ENCODE data around the gene NACC1. TPM values are rescaled to one million over a fixed set of nuclear protein-coding genes. Genes with fewer than 3 reads are reported as not detected.
A peak's percentile ranks its signal among the peaks of the same experiment; 100 is the strongest.

The NACC1 gene
- total and polyA plus RNA-seq, 9 donors: 12.9 to 23.4 (median 19.1) TPM

- Histone ChIP-seq H3K4me1 (ENCODE audit: control insufficient read depth, insufficient read depth, low read length) (peaks cover 67% of the 10 kb centered on the region), H3K4me3 (ENCODE audit: low read length) (no peak overlapping the region), H3K36me3 (ENCODE audit: control insufficient read depth, insufficient read depth, low read length) (peaks cover 63% of the 10 kb centered on the region), H3K27me3 (ENCODE audit: control insufficient read depth, insufficient read depth, low read length) (no peaks in the 10 kb centered on the region), H3K27ac (ENCODE audit: low read length) (peak overlapping the region; percentile 57), H3K9me3 (replicated peaks; ENCODE audit: control insufficient read depth, low read depth, low read length) (no peaks in the 10 kb centered on the region)
- WGBS (ENCODE audit: insufficient coverage): 28% methylated on average over 6 of the region's 6 CpGs
- no peak for DNase-seq
These were observed 41.3 kb upstream of the NACC1 start for GRCh38 chr19:13076787-13077186.

- no peaks in the 10 kb centered on the region for H3K27me3 ChIP-seq (ENCODE audit: control insufficient read depth, insufficient read depth, low read length)
- peak overlapping the region; percentile 57 for H3K27ac ChIP-seq (ENCODE audit: low read length)
- H3K36me3 ChIP-seq (ENCODE audit: control insufficient read depth, insufficient read depth, low read length): peaks cover 67% of the 10 kb centered on the region
- no peak overlapping the region for H3K4me3 ChIP-seq (ENCODE audit: low read length)
- peaks cover 66% of the 10 kb centered on the region for H3K4me1 ChIP-seq (ENCODE audit: control insufficient read depth, insufficient read depth, low read length)
- WGBS (ENCODE audit: insufficient coverage): 22% methylated on average over 10 of the region's 11 CpGs
- peak; percentile 82 for DNase-seq
- no peaks in the 10 kb centered on the region for H3K9me3 ChIP-seq (replicated peaks; ENCODE audit: control insufficient read depth, low read depth, low read length)
These were observed 40.8 kb upstream of the NACC1 start for GRCh38 chr19:13077240-13077639.

GRCh38 chr19:13078381-13078780 is 39.7 kb upstream of the NACC1 start:
- WGBS (ENCODE audit: insufficient coverage): no CpG with 5 or more reads among the region's 10 CpGs
- H3K27me3 ChIP-seq (ENCODE audit: control insufficient read depth, insufficient read depth, low read length): no peaks in the 10 kb centered on the region
- no peak for DNase-seq
- no peak overlapping the region for H3K4me3 ChIP-seq (ENCODE audit: low read length)
- no peaks in the 10 kb centered on the region for H3K9me3 ChIP-seq (replicated peaks; ENCODE audit: control insufficient read depth, low read depth, low read length)
- peak overlapping the region; percentile 71 for H3K27ac ChIP-seq (ENCODE audit: low read length)
- H3K4me1 ChIP-seq (ENCODE audit: control insufficient read depth, insufficient read depth, low read length): peaks cover 71% of the 10 kb centered on the region
- peaks cover 68% of the 10 kb centered on the region for H3K36me3 ChIP-seq (ENCODE audit: control insufficient read depth, insufficient read depth, low read length)

GRCh38 chr19:13078897-13079541 is 39.0 kb upstream of the NACC1 start:
- Histone ChIP-seq H3K4me1 (ENCODE audit: control insufficient read depth, insufficient read depth, low read length) (peaks cover 71% of the 10 kb centered on the region), H3K36me3 (ENCODE audit: control insufficient read depth, insufficient read depth, low read length) (peaks cover 68% of the 10 kb centered on the region), H3K27ac (ENCODE audit: low read length) (peak overlapping the region; percentile 71), H3K9me3 (replicated peaks; ENCODE audit: control insufficient read depth, low read depth, low read length) (no peaks in the 10 kb centered on the region), H3K27me3 (ENCODE audit: control insufficient read depth, insufficient read depth, low read length) (no peaks in the 10 kb centered on the region), H3K4me3 (ENCODE audit: low read length) (no peak overlapping the region)
- no peak for DNase-seq
- WGBS (ENCODE audit: insufficient coverage): 26% methylated on average over 9 of the region's 12 CpGs

GRCh38 chr19:13079542-13079986 is 38.5 kb upstream of the NACC1 start:
- DNase-seq: peak; percentile 95
- Histone ChIP-seq H3K36me3 (ENCODE audit: control insufficient read depth, insufficient read depth, low read length) (peaks cover 66% of the 10 kb centered on the region), H3K27ac (ENCODE audit: low read length) (peak overlapping the region; percentile 71), H3K9me3 (replicated peaks; ENCODE audit: control insufficient read depth, low read depth, low read length) (no peaks in the 10 kb centered on the region), H3K27me3 (ENCODE audit: control insufficient read depth, insufficient read depth, low read length) (no peaks in the 10 kb centered on the region), H3K4me3 (ENCODE audit: low read length) (no peak overlapping the region), H3K4me1 (ENCODE audit: control insufficient read depth, insufficient read depth, low read length) (peaks cover 68% of the 10 kb centered on the region)
- 22% methylated on average over 12 of the region's 16 CpGs for WGBS (ENCODE audit: insufficient coverage)

GRCh38 chr19:13082192-13083007 is 35.7 kb upstream of the NACC1 start:
- WGBS (ENCODE audit: insufficient coverage): 26% methylated on average over 5 of the region's 14 CpGs
- Histone ChIP-seq H3K4me3 (ENCODE audit: low read length) (no peak overlapping the region), H3K27ac (ENCODE audit: low read length) (no peak overlapping the region), H3K9me3 (replicated peaks; ENCODE audit: control insufficient read depth, low read depth, low read length) (no peaks in the 10 kb centered on the region), H3K4me1 (ENCODE audit: control insufficient read depth, insufficient read depth, low read length) (peaks cover 50% of the 10 kb centered on the region), H3K27me3 (ENCODE audit: control insufficient read depth, insufficient read depth, low read length) (no peaks in the 10 kb centered on the region), H3K36me3 (ENCODE audit: control insufficient read depth, insufficient read depth, low read length) (peaks cover 72% of the 10 kb centered on the region)
- no peak for DNase-seq

GRCh38 chr19:13083008-13083404 is 35.1 kb upstream of the NACC1 start:
- Histone ChIP-seq H3K27me3 (ENCODE audit: control insufficient read depth, insufficient read depth, low read length) (no peaks in the 10 kb centered on the region), H3K4me3 (ENCODE audit: low read length) (no peak overlapping the region), H3K36me3 (ENCODE audit: control insufficient read depth, insufficient read depth, low read length) (peaks cover 74% of the 10 kb centered on the region), H3K4me1 (ENCODE audit: control insufficient read depth, insufficient read depth, low read length) (peaks cover 43% of the 10 kb centered on the region), H3K9me3 (replicated peaks; ENCODE audit: control insufficient read depth, low read depth, low read length) (no peaks in the 10 kb centered on the region), H3K27ac (ENCODE audit: low read length) (no peak overlapping the region)
- WGBS (ENCODE audit: insufficient coverage): 50% methylated on average over 6 of the region's 7 CpGs
- DNase-seq: no peak

GRCh38 chr19:13083627-13084026 is 34.4 kb upstream of the NACC1 start:
- Histone ChIP-seq H3K36me3 (ENCODE audit: control insufficient read depth, insufficient read depth, low read length) (peaks cover 73% of the 10 kb centered on the region), H3K9me3 (replicated peaks; ENCODE audit: control insufficient read depth, low read depth, low read length) (no peaks in the 10 kb centered on the region), H3K4me3 (ENCODE audit: low read length) (no peak overlapping the region), H3K27me3 (ENCODE audit: control insufficient read depth, insufficient read depth, low read length) (no peaks in the 10 kb centered on the region), H3K4me1 (ENCODE audit: control insufficient read depth, insufficient read depth, low read length) (peaks cover 37% of the 10 kb centered on the region), H3K27ac (ENCODE audit: low read length) (no peak overlapping the region)
- DNase-seq: no peak
- WGBS (ENCODE audit: insufficient coverage): 81% methylated on average over 9 of the region's 9 CpGs

GRCh38 chr19:13085666-13086065 is 32.4 kb upstream of the NACC1 start:
- 47% methylated on average over 7 of the region's 7 CpGs for WGBS (ENCODE audit: insufficient coverage)
- Histone ChIP-seq H3K4me1 (ENCODE audit: control insufficient read depth, insufficient read depth, low read length) (peaks cover 37% of the 10 kb centered on the region), H3K4me3 (ENCODE audit: low read length) (no peak overlapping the region), H3K36me3 (ENCODE audit: control insufficient read depth, insufficient read depth, low read length) (peaks cover 84% of the 10 kb centered on the region), H3K9me3 (replicated peaks; ENCODE audit: control insufficient read depth, low read depth, low read length) (no peaks in the 10 kb centered on the region), H3K27me3 (ENCODE audit: control insufficient read depth, insufficient read depth, low read length) (no peaks in the 10 kb centered on the region), H3K27ac (ENCODE audit: low read length) (no peak overlapping the region)
- DNase-seq: no peak

- Histone ChIP-seq H3K27me3 (ENCODE audit: control insufficient read depth, insufficient read depth, low read length) (no peaks in the 10 kb centered on the region), H3K9me3 (replicated peaks; ENCODE audit: control insufficient read depth, low read depth, low read length) (no peaks in the 10 kb centered on the region), H3K4me1 (ENCODE audit: control insufficient read depth, insufficient read depth, low read length) (peaks cover 43% of the 10 kb centered on the region), H3K36me3 (ENCODE audit: control insufficient read depth, insufficient read depth, low read length) (peaks cover 89% of the 10 kb centered on the region), H3K4me3 (ENCODE audit: low read length) (no peak overlapping the region), H3K27ac (ENCODE audit: low read length) (no peak overlapping the region)
- WGBS (ENCODE audit: insufficient coverage): no CpG with 5 or more reads among the region's 2 CpGs
- DNase-seq: no peak
These were observed 31.7 kb upstream of the NACC1 start for GRCh38 chr19:13086341-13086740.
